GM12875 (cell line): ENCODE results near the gene KRTAP25-1.

ENCODE experiments used
- H3K4me3 ChIP-seq: one replicate; pipeline ENCODE4 v1.5.1; 2011; ENCODE audit warnings: low read depth, low read length, control low read depth
- TF ChIP-seq, protein P1 (sequence below): IDR thresholded peaks from 2 replicates; pipeline ENCODE4 v1.5.1; 2011; ENCODE audit warnings: low read depth, mild to moderate bottlenecking, control low read depth, inconsistent platforms, low read length, moderate library complexity, borderline replicate concordance; ENCODE audit not compliant: insufficient read depth

KRTAP25-1 gene

DNA sequence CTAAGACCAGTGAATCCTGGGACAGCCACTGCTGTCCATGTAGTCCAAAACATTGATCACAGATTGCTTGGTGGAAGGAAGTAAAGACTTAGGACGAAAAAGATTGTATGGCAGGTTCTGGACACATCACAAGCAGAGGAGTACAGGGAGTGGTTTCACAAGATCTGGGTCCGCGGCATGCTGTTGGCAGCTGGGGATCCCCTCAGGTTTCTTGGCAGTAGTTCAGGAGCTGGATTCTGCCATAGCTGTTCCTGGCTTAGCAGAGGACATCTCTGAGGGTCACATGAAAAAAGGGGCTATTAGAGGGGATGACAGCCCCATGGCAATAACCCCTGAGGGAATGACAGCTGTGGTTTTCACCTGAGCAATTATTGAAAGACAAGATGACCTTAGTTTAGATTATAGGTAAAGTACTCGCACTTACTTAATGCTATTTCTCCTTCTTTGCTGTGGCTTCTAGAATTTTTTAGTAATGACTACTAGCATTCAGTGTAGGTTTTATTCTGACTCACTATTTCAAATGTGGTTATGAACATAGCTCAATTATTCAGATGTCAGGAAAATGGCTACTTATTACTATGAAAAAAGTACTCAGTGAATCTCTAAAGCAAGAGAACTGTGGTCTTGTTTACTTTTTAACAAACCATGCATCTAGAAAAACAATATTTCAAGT lies 40.0 kb upstream of the KRTAP25-1 start:
- no peak overlapping the region for H3K4me3 ChIP-seq

DNA sequence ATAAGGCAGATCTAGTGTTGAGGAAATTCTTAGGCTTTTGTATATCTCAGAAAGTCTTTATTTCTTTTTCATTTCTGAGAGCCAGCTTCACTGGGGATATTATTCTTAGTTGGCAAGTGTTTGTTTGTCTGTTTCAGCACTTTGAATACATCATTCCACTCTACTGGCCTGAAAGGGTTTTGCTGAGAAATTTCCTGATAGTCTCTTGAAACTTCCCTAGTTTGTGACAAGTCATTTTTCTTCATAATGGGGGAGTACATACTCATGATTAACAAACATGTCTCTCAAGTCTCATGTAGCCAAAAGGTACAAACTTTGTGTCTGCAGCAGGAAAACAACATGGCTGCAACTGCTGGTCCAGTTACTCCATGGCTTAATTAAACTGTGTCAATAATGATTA lies 37.1 kb upstream of the KRTAP25-1 start:
- no peak overlapping the region for H3K4me3 ChIP-seq
- TF ChIP-seq, protein P1, sequence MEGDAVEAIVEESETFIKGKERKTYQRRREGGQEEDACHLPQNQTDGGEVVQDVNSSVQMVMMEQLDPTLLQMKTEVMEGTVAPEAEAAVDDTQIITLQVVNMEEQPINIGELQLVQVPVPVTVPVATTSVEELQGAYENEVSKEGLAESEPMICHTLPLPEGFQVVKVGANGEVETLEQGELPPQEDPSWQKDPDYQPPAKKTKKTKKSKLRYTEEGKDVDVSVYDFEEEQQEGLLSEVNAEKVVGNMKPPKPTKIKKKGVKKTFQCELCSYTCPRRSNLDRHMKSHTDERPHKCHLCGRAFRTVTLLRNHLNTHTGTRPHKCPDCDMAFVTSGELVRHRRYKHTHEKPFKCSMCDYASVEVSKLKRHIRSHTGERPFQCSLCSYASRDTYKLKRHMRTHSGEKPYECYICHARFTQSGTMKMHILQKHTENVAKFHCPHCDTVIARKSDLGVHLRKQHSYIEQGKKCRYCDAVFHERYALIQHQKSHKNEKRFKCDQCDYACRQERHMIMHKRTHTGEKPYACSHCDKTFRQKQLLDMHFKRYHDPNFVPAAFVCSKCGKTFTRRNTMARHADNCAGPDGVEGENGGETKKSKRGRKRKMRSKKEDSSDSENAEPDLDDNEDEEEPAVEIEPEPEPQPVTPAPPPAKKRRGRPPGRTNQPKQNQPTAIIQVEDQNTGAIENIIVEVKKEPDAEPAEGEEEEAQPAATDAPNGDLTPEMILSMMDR = no peak

More for the DNA sequence above, 40.0 kb upstream of the KRTAP25-1 start:
- TF ChIP-seq, protein P1 = no peak

DNA sequence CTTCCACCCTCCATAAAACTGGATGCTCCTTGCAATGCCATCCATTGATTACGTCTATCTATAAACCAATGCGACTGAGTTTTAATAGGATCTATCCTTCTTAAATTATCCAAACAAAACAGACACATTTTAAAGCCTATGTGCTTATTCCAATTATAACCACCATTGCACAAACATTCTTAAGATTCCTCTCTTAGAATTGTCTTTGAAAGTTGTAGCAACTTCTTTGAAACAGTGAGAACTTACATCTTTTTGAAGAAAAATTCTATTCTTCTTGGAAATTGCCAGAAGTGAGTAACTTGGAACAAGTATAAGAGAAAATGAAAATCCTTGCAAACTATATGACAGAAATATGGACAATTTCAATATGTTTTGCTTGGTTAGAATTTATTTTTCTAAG lies 30.9 kb upstream of the KRTAP25-1 start, which contains the start of gene KRTAP26-1:
KRTAP26-1 (minus strand) TSS at position 101 of the 400 bp plus-strand sequence. CDS start 280 bp downstream, outside the sequence.
- TF ChIP-seq, protein P1 = no peak
- no peak within 1 kb of the TSS for H3K4me3 ChIP-seq

DNA sequence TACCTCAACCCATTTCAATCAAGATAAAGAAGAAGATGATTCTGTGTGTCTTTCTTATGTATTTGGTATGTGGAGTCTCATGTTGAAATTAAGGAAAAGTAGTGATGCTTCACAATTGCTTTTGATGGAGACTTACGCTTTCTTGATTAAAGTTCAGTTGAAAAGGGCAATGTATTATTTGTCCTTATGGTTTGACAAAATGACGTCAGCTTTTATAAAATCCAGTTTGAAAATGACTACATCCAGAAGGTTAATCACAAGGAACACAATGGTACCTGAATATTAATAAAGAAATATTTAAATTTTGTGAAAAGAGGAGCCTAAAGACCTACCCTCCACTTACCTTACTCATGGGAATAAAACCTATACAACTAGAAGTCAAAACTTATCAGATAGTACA lies 26.4 kb upstream of the KRTAP25-1 start:
- TF ChIP-seq, protein P1 = no peak
- no peak overlapping the region for H3K4me3 ChIP-seq

DNA sequence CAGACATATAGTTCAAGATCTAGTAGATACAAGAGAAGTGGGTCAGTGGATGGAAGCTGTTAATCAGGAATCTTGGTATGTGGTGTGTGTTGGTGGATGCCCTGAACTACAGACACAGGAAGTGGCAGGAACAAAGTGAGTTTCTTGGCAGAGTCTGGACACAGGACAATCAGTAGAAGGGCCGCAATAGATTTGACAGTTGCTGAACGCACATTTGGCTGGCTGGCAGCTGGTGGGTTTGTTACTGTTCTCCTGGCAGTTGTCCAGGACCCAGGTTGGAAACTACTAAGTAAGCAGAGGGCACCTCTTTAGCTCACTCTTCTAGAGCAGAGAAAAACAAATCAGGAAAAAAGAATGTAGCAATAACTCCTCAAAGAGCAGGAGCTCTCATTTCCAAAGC lies 17.6 kb upstream of the KRTAP25-1 start:
- TF ChIP-seq, protein P1 = no peak
- no peak overlapping the region for H3K4me3 ChIP-seq

DNA sequence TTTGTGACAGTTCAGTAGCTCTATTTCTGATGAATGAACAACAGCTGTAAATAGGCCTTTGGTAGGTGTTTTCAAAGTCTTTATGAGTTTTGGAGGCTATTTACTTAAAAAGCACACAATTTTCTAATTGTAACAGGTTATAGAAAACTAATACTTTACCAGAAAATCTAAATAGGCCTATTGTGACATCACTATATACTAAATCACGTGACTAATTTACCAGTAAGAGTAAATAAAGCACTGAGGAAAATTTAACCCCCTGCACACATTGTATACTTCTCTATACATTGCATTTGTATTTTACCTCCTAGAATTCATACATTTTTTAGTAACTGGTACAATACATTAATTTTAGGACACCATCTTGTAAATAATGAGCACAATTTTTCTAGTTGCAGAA lies 15.8 kb upstream of the KRTAP25-1 start:
- H3K4me3 ChIP-seq = no peak overlapping the region
- TF ChIP-seq, protein P1 = no peak

DNA sequence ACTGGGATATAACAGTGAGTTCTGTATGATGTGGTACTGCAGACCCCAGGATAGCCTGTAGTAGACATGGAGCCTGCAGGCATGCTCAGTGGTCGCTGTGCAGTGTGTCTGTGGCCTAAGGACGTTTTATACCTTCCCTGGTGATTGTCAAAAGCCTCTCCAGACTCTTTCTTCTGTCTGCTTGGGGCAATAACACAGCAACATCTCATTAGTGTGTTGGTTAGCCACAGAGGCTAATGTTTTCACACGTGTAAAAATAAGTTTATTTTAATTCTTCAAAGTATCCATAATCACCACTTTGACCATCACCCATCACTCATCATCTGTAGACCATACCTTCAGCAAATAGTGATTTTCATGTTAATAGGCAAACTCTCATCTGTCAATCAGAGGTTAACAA lies 6.5 kb downstream of the KRTAP25-1 start, which contains the start of gene KRTAP24-1:
KRTAP24-1 (minus strand) TSS at position 101 of the 400 bp plus-strand sequence; CDS start at position 83, 18 bp downstream.
- H3K4me3 ChIP-seq = no peak within 1 kb of the TSS
- TF ChIP-seq, protein P1 = no peak
